WTC11 (cell line): Measurements from ENCODE around the gene CRACR2B. TPM values are rescaled to one million over a fixed set of nuclear protein-coding genes. Genes with fewer than 3 reads are reported as not detected.

ENCODE experiments used
- ATAC-seq: fragments of 200-7000 bp; cut with Tn5 transposase; 2 replicates; pipeline ENCODE4 v1.10.0; 2021; ENCODE audit warnings: mild to moderate bottlenecking, moderate library complexity
- CTCF ChIA-PET: fragments of 300-600 bp; sonication (Branson Sonifier 250); formaldehyde crosslinking; loops from one replicate; lab custom pipeline; 2021; ENCODE audit warnings: antibody characterized with exemption; lab: Charles Lee
- POLR2A ChIA-PET: fragments of 350-600 bp; sonication (Branson Sonifier 250); formaldehyde crosslinking; loops from one replicate; lab custom pipeline; 2021; ENCODE audit warnings: antibody characterized with exemption; lab: Charles Lee
- DNase-seq: peaks from one replicate; pipeline ENCODE4 v3.0.0; 2021; ENCODE audit warnings: low spot score
- H3K27ac Mint-ChIP-seq: 2 replicates; pipeline ENCODE4 v1.8.0; 2021; ENCODE audit warnings: mixed read lengths
- H3K27me3 Mint-ChIP-seq: 2 replicates; pipeline ENCODE4 v1.8.0; 2021; ENCODE audit warnings: low read depth, mild to moderate bottlenecking, moderate library complexity, mixed read lengths
- H3K36me3 Mint-ChIP-seq: 2 replicates; pipeline ENCODE4 v1.8.0; 2021; ENCODE audit warnings: mixed read lengths
- H3K4me1 Mint-ChIP-seq: 2 replicates; pipeline ENCODE4 v1.8.0; 2022; ENCODE audit warnings: mixed read lengths
- H3K4me3 Mint-ChIP-seq: 2 replicates; pipeline ENCODE4 v1.8.0; 2021; ENCODE audit warnings: mild to moderate bottlenecking, moderate library complexity, mixed read lengths
- H3K9me3 Mint-ChIP-seq: 2 replicates; pipeline ENCODE4 v1.8.0; 2021; ENCODE audit warnings: mixed read lengths
- CDX4 ChIP-seq: fragments of 250-450 bp; sonication (Bioruptor Pico); IDR thresholded peaks from 2 replicates; pipeline ENCODE4 v1.9.0; 2021; ENCODE audit warnings: moderate library complexity, mild to moderate bottlenecking, inconsistent platforms, borderline replicate concordance
- CREM ChIP-seq: sonication (generic); formaldehyde crosslinking; IDR thresholded peaks from 2 replicates; pipeline ENCODE4 v1.8.1; 2022; ENCODE audit warnings: mild to moderate bottlenecking, missing genetic modification reagents, moderate library complexity
- CTCF ChIP-seq: fragments of 200-600 bp; IDR thresholded peaks from 2 replicates; pipeline ENCODE4 v1.8.0; 2022; ENCODE audit warnings: antibody characterized with exemption
- ELF4 ChIP-seq: sonication (generic); formaldehyde crosslinking; IDR thresholded peaks from 2 replicates; pipeline ENCODE4 v1.8.1; 2022; ENCODE audit warnings: low read depth, mild to moderate bottlenecking, moderate library complexity, missing genetic modification reagents
- ESRRA ChIP-seq: sonication (generic); formaldehyde crosslinking; IDR thresholded peaks from 2 replicates; pipeline ENCODE4 v1.8.1; 2022; ENCODE audit warnings: mild to moderate bottlenecking, missing genetic modification reagents, borderline replicate concordance
- GABPB1 ChIP-seq: sonication (generic); formaldehyde crosslinking; IDR thresholded peaks from 2 replicates; pipeline ENCODE4 v1.8.1; 2023; ENCODE audit warnings: mild to moderate bottlenecking, missing genetic modification reagents
- JUN ChIP-seq: sonication (generic); formaldehyde crosslinking; IDR thresholded peaks from 2 replicates; pipeline ENCODE4 v1.8.0; 2023; ENCODE audit warnings: mild to moderate bottlenecking, missing genetic modification reagents
- KAT7 ChIP-seq: sonication (generic); formaldehyde crosslinking; IDR thresholded peaks from 2 replicates; pipeline ENCODE4 v1.8.1; 2023; ENCODE audit warnings: missing genetic modification reagents, mild to moderate bottlenecking, borderline replicate concordance
- NR1H2 ChIP-seq: sonication (generic); formaldehyde crosslinking; IDR thresholded peaks from 2 replicates; pipeline ENCODE4 v1.9.0; 2021; ENCODE audit warnings: mild to moderate bottlenecking, moderate library complexity, missing genetic modification reagents
- PREB ChIP-seq: sonication (generic); formaldehyde crosslinking; IDR thresholded peaks from 2 replicates; pipeline ENCODE4 v1.8.1; 2022; ENCODE audit warnings: mild to moderate bottlenecking, missing genetic modification reagents, moderate library complexity, borderline replicate concordance
- TCF7 ChIP-seq: sonication (generic); formaldehyde crosslinking; IDR thresholded peaks from 2 replicates; pipeline ENCODE4 v1.8.0; 2022; ENCODE audit warnings: mild to moderate bottlenecking, low read depth, missing genetic modification reagents, moderate library complexity
- TEAD4 ChIP-seq: sonication (generic); formaldehyde crosslinking; IDR thresholded peaks from 2 replicates; pipeline ENCODE4 v1.8.0; 2022; ENCODE audit warnings: mild to moderate bottlenecking, missing genetic modification reagents
- ZNF317 ChIP-seq: sonication (generic); formaldehyde crosslinking; IDR thresholded peaks from 2 replicates; pipeline ENCODE4 v1.8.1; 2023; ENCODE audit warnings: low read depth, mild to moderate bottlenecking, moderate library complexity, missing genetic modification reagents, borderline replicate concordance
- ZNF532 ChIP-seq: fragments of 250-450 bp; sonication (Bioruptor Pico); IDR thresholded peaks from 2 replicates; pipeline ENCODE4 v1.9.0; 2021; ENCODE audit warnings: mild to moderate bottlenecking, borderline replicate concordance
- total RNA-seq: library from RNA; stranded (reverse); gene quantifications from 3 replicates; pipeline ENCODE4 v1.2.3, GENCODE V29; 2021
- TF ChIP-seq, protein P1 (sequence below): sonication (generic); formaldehyde crosslinking; IDR thresholded peaks from 2 replicates; pipeline ENCODE4 v1.8.1; 2022; ENCODE audit warnings: missing genetic modification reagents, borderline replicate concordance
- TF ChIP-seq, protein P2 (sequence below): sonication (generic); formaldehyde crosslinking; IDR thresholded peaks from 2 replicates; pipeline ENCODE4 v1.8.1; 2023; ENCODE audit warnings: mild to moderate bottlenecking, missing genetic modification reagents, borderline replicate concordance
- TF ChIP-seq, protein P3 (sequence below): sonication (generic); formaldehyde crosslinking; IDR thresholded peaks from 2 replicates; pipeline ENCODE4 v1.8.0; 2022; ENCODE audit warnings: mild to moderate bottlenecking, missing genetic modification reagents
- TF ChIP-seq, protein P4 (sequence below): sonication (generic); formaldehyde crosslinking; IDR thresholded peaks from 2 replicates; pipeline ENCODE4 v1.8.0; 2022; ENCODE audit warnings: mild to moderate bottlenecking, missing genetic modification reagents

Gene CRACR2B
- total RNA-seq, 1 experiment from 2014 or later: 46.5 TPM

DNA sequence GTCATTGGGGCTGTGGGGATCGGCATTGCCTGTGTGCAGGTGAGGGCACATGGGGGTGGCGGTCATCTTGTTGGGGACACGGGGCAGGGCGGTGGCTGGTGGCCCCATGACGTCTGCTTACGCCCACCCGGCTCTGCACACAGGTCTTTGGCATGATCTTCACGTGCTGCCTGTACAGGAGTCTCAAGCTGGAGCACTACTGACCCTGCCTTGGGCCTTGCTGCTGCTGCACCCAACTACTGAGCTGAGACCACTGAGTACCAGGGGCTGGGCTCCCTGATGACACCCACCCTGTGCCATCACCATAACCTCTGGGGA lies 10.2 kb downstream of the CRACR2B start (continued):
- no peak for TF ChIP-seq ZNF532 (CRISPR knock-in tag)
- TF ChIP-seq, protein P1, sequence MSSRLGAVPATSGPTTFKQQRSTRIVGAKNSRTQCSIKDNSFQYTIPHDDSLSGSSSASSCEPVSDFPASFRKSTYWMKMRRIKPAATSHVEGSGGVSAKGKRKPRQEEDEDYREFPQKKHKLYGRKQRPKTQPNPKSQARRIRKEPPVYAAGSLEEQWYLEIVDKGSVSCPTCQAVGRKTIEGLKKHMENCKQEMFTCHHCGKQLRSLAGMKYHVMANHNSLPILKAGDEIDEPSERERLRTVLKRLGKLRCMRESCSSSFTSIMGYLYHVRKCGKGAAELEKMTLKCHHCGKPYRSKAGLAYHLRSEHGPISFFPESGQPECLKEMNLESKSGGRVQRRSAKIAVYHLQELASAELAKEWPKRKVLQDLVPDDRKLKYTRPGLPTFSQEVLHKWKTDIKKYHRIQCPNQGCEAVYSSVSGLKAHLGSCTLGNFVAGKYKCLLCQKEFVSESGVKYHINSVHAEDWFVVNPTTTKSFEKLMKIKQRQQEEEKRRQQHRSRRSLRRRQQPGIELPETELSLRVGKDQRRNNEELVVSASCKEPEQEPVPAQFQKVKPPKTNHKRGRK (CRISPR knock-in tag): no peak

GRCh38 chr11:838441-839279 lies 10.9 kb downstream of the CRACR2B start:
- ChIA-PET CTCF (interaction anchor here (0.6 to 2.2 kb wide), 7 partner anchors 9 to 216 kb away, joined by 3 to 16 read pairs (median 4); partner anchors contain the start of genes CRACR2B and PNPLA2), POLR2A (interaction anchor here (0.5 to 1.0 kb wide), 2 partner anchors 10 to 33 kb away, joined by 3 to 4 read pairs; no protein-coding TSS in a partner anchor)
- no peak overlapping the region for H3K4me3 Mint-ChIP-seq
- H3K4me1 Mint-ChIP-seq: peaks cover 26% of the 10 kb centered on the region
- peaks cover 13% of the 10 kb centered on the region for H3K36me3 Mint-ChIP-seq
- no peak overlapping the region for H3K27ac Mint-ChIP-seq
- DNase-seq: peak; percentile 56
- no peaks in the 10 kb centered on the region for H3K9me3 Mint-ChIP-seq
- peaks cover 3% of the 10 kb centered on the region; the same call in 1 of the 2 replicates for H3K27me3 Mint-ChIP-seq
- ATAC-seq: peak; percentile 32
- no peak for TF ChIP-seq CDX4 (CRISPR knock-in tag)
- no peak for TF ChIP-seq TCF7 (CRISPR knock-in tag)
- TF ChIP-seq CREM: no peak
- TF ChIP-seq, protein P2, sequence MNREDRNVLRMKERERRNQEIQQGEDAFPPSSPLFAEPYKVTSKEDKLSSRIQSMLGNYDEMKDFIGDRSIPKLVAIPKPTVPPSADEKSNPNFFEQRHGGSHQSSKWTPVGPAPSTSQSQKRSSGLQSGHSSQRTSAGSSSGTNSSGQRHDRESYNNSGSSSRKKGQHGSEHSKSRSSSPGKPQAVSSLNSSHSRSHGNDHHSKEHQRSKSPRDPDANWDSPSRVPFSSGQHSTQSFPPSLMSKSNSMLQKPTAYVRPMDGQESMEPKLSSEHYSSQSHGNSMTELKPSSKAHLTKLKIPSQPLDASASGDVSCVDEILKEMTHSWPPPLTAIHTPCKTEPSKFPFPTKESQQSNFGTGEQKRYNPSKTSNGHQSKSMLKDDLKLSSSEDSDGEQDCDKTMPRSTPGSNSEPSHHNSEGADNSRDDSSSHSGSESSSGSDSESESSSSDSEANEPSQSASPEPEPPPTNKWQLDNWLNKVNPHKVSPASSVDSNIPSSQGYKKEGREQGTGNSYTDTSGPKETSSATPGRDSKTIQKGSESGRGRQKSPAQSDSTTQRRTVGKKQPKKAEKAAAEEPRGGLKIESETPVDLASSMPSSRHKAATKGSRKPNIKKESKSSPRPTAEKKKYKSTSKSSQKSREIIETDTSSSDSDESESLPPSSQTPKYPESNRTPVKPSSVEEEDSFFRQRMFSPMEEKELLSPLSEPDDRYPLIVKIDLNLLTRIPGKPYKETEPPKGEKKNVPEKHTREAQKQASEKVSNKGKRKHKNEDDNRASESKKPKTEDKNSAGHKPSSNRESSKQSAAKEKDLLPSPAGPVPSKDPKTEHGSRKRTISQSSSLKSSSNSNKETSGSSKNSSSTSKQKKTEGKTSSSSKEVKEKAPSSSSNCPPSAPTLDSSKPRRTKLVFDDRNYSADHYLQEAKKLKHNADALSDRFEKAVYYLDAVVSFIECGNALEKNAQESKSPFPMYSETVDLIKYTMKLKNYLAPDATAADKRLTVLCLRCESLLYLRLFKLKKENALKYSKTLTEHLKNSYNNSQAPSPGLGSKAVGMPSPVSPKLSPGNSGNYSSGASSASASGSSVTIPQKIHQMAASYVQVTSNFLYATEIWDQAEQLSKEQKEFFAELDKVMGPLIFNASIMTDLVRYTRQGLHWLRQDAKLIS: no peak
- TF ChIP-seq, protein P3, sequence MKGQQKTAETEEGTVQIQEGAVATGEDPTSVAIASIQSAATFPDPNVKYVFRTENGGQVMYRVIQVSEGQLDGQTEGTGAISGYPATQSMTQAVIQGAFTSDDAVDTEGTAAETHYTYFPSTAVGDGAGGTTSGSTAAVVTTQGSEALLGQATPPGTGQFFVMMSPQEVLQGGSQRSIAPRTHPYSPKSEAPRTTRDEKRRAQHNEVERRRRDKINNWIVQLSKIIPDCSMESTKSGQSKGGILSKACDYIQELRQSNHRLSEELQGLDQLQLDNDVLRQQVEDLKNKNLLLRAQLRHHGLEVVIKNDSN: peak; percentile 67
- TF ChIP-seq, protein P4, sequence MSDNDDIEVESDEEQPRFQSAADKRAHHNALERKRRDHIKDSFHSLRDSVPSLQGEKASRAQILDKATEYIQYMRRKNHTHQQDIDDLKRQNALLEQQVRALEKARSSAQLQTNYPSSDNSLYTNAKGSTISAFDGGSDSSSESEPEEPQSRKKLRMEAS (CRISPR knock-in tag): peak; percentile 60; the same call in 1 of the 2 replicates
- TF ChIP-seq ESRRA (CRISPR knock-in tag): no peak
- no peak for TF ChIP-seq ELF4 (CRISPR knock-in tag)
- peak; percentile 27; the same call in 1 of the 2 replicates for TF ChIP-seq CTCF
- TF ChIP-seq KAT7 (CRISPR knock-in tag): no peak
- TF ChIP-seq JUN: no peak
- no peak for TF ChIP-seq PREB (CRISPR knock-in tag)
- TF ChIP-seq TEAD4 (CRISPR knock-in tag): no peak
- no peak for TF ChIP-seq ZNF317 (CRISPR knock-in tag)
- TF ChIP-seq NR1H2: peak; percentile 18; the same call in 1 of the 2 replicates
- TF ChIP-seq GABPB1 (CRISPR knock-in tag): peak; percentile 41; the same call in 1 of the 2 replicates
